ENCODE measurements around the gene GCC2.
"Not testable (repeated sequence)": the region's sequence is repeated elsewhere in the genome, so short reads cannot be mapped to it uniquely, and the experiment has no call there.

GCC2 gene

GRCh38 chr2:108446703-108447102, 2.3 kb upstream of the GCC2 start:
- peak; percentile 14 to 92 (median 76) for DNase-seq

GRCh38 chr2:108447947-108448677, 894 bp upstream of the GCC2 start:
- peak in 2 of 3 experiments; percentile 4 to 73 for DNase-seq

GRCh38 chr2:108449410-108450130, 564 bp downstream of the GCC2 start:
- peak; percentile 27 to 85 (median 83) for DNase-seq

- DNase-seq: no peak
These were observed 1.9 kb downstream of the GCC2 start for GRCh38 chr2:108450863-108451262.

GRCh38 chr2:108451976-108452375, 3.0 kb downstream of the GCC2 start:
- DNase-seq: no peak

- not testable (repeated sequence) for DNase-seq
These were observed 4.5 kb downstream of the GCC2 start for GRCh38 chr2:108453530-108453929.

- DNase-seq: no peak
These were observed 5.4 kb downstream of the GCC2 start for GRCh38 chr2:108454440-108454839.

GRCh38 chr2:108455571-108455970, 6.6 kb downstream of the GCC2 start:
- no peak for DNase-seq

GRCh38 chr2:108458082-108458481, 9.1 kb downstream of the GCC2 start:
- DNase-seq: no peak

GRCh38 chr2:108459441-108459840, 10.4 kb downstream of the GCC2 start:
- DNase-seq: no peak

GRCh38 chr2:108460345-108461037, 11.5 kb downstream of the GCC2 start:
- no peak for DNase-seq

GRCh38 chr2:108477099-108477498, 28.1 kb downstream of the GCC2 start:
- DNase-seq: no peak

- no peak for DNase-seq
These were observed 36.2 kb downstream of the GCC2 start for GRCh38 chr2:108485253-108485652.

- no peak for DNase-seq
These were observed 41.6 kb downstream of the GCC2 start for GRCh38 chr2:108490506-108491122.

GRCh38 chr2:108491848-108492247, 42.8 kb downstream of the GCC2 start:
- DNase-seq: no peak

- DNase-seq: no peak
These were observed 43.4 kb downstream of the GCC2 start for GRCh38 chr2:108492364-108492763.

GRCh38 chr2:108496167-108496566, 47.2 kb downstream of the GCC2 start:
- not testable (repeated sequence) for DNase-seq

- not testable (repeated sequence) for DNase-seq
These were observed 58.6 kb downstream of the GCC2 start for GRCh38 chr2:108507620-108508019.

GRCh38 chr2:108512431-108512830, 63.4 kb downstream of the GCC2 start:
- not testable (repeated sequence) for DNase-seq

GRCh38 chr2:108514478-108514877, 65.5 kb downstream of the GCC2 start:
- DNase-seq: not testable (repeated sequence)

- not testable (repeated sequence) for DNase-seq
These were observed 75.7 kb downstream of the GCC2 start for GRCh38 chr2:108524688-108525087.

- DNase-seq: not testable (repeated sequence)
These were observed 76.3 kb downstream of the GCC2 start for GRCh38 chr2:108525258-108525657.

GRCh38 chr2:108531674-108532055, 82.7 kb downstream of the GCC2 start:
- no peak for DNase-seq

All from NCI-H1417 (cell line).